ENCODE measurements around the gene CERS6.

GRCh38 chr2:168460571-168460970 is 4.5 kb downstream of the CERS6 start:
- TF ChIP-seq ZNF169 (tag by site-specific recombination; IDR thresholded peaks at IDR 0.05) = no peak
- TF ChIP-seq ZNF121 (tag by site-specific recombination; IDR thresholded peaks at IDR 0.05) = no peak
- TF ChIP-seq ZNF24 (tag by site-specific recombination; IDR thresholded peaks at IDR 0.05) = no peak
- TF ChIP-seq CTCF (tag by site-specific recombination; IDR thresholded peaks at IDR 0.05) = no peak
- TF ChIP-seq KLF9 (tag by site-specific recombination; IDR thresholded peaks at IDR 0.05; ENCODE audit: low read depth) = no peak
- TF ChIP-seq ZNF350 (tag by site-specific recombination; IDR thresholded peaks at IDR 0.05) = no peak
- TF ChIP-seq AEBP2 (tag by site-specific recombination; IDR thresholded peaks at IDR 0.05; ENCODE audit: borderline replicate concordance) = no peak
- no peak for TF ChIP-seq ZNF223 (tag by site-specific recombination; IDR thresholded peaks at IDR 0.05)
- no peak for TF ChIP-seq MYNN (tag by site-specific recombination; IDR thresholded peaks at IDR 0.05; ENCODE audit: borderline replicate concordance)
- TF ChIP-seq HOXA7 (CRISPR knock-in tag; IDR thresholded peaks at IDR 0.05; ENCODE audit: borderline replicate concordance) = no peak
- no peak for TF ChIP-seq PBX3 (CRISPR knock-in tag; IDR thresholded peaks at IDR 0.05)
- TF ChIP-seq OSR2 (tag by site-specific recombination; IDR thresholded peaks at IDR 0.05) = no peak
- no peak for TF ChIP-seq ATF2 (tag by site-specific recombination; IDR thresholded peaks at IDR 0.05; ENCODE audit: low read depth)
